ENCODE data around the gene CCDC14. TPM values are rescaled to one million over a fixed set of nuclear protein-coding genes. Genes with fewer than 3 reads are reported as not detected.
A peak's percentile ranks its signal among the peaks of the same experiment; 100 is the strongest.
"Not testable (repeated sequence)": the region's sequence is repeated elsewhere in the genome, so short reads cannot be mapped to it uniquely, and the experiment has no call there.

Gene CCDC14
- total RNA-seq, 2 donors from 2014 or later: 22.9 to 26.5 TPM

DNA sequence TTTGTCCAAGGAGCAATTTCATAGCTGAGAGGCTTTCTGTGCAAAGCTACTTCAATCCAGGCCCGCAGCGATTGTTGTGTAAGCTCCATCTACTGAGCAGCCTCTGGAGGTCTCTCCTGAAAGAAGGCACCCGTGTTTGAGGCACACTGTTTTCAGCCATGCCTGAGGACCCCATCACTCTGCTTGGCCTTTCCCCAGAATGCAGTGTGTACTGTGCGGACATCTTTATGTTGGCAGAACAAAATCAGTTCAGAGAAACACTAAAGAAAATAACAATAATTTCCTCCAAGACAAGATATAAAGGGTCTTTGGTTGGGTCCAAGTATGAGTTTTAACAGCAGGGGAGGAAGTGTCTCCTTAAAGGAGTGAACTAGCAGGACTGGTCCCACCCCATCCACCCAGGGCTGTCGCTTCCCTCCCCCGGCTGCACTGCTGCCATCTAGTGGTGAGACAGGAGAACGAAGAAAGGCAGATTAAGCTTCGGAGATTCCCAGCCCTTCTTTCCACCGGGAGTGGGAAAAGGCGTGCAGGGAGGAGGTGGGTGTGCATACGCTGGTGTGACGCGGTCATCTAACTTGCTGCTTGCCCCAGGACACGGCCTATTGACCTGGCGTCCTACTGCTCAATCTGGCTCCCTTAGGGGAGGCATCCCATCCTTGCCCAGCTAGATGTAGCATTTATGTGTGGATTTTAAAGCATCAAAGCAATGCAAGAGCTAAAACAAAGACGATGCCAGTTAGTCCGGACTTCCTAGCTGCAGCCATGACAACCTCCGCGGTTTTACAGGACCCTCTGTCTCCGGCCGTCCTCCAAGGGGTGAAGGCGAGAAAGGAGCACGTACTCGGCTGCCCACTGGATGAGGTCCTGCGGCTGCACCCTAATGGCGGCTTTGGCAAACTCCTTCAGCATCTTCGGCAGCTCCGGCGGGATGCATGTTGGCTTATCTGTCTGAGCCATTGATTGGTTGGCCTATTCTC, 18.8 kb upstream of the CCDC14 start:
- H3K36me3 Mint-ChIP-seq (ENCODE audit: low read depth); DNase-seq; H3K9me3 ChIP-seq (ENCODE audit: control insufficient read depth, low read length, poor library complexity, severe bottlenecking); H3K4me1 Mint-ChIP-seq; H3K27ac Mint-ChIP-seq: not testable (repeated sequence)
- peaks cover 54% of the 10 kb centered on the region for H3K27me3 Mint-ChIP-seq
- peak overlapping the region; percentile 41 for H3K4me3 Mint-ChIP-seq
- peak; percentile 90 for ATAC-seq

DNA sequence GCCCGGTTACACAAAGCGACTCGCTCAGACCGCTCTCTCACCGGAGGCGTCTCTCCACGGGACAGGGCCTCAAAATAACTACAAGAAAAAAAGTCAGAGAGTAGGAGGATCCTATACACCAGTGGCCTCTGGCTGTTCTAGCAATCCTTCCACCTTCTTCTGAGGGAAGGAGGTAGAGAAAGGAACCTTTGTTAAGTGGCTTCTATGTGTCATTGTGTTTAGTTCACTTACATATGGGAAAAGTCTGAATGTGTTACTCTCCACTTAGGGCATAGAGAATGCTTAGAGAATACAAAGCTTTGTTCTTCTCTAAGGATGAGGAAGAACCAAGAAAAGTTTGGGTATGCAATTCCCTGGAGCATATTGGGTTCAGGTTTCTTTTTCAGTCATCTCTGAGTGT, 15.9 kb upstream of the CCDC14 start:
- not testable (repeated sequence) for H3K27ac Mint-ChIP-seq; H3K36me3 Mint-ChIP-seq (ENCODE audit: low read depth); H3K4me1 Mint-ChIP-seq; ATAC-seq; H3K4me3 Mint-ChIP-seq; DNase-seq; H3K9me3 ChIP-seq (ENCODE audit: control insufficient read depth, low read length, poor library complexity, severe bottlenecking)
- peaks cover 51% of the 10 kb centered on the region for H3K27me3 Mint-ChIP-seq

DNA sequence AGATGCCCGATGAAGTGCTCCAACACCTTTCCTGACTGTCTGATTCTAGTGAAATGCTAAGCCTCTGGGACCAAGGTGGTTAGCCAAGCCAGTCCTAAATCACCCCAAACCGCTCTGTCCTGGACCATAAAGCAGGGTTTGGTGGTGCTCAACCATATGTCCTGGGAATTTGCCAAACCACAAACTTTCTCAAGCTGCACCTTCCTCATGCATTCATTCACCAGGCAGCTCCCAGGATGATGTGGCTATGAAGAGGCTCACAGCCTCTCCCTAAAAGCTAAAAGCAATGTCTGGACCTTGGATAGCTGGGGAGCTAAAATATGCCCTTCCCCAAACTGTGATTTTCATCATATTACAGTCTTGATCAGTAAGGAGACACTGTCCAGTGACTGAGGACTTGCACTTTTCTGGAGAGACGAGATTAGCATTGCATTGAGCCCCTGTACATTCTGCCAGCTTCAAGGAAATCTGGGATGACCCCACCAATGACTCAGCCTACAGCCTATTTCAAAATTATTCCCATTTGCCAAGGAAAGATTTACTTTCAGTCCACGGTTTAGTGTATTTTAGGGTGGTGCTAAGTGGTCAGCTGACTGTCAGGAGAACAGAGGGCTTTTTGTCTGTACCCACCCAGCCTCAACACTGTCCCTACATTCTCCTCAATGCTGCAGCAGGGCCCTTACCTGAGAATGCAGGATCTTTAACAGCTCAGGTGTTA, 15.3 kb upstream of the CCDC14 start:
- ATAC-seq: not testable (repeated sequence)

DNA sequence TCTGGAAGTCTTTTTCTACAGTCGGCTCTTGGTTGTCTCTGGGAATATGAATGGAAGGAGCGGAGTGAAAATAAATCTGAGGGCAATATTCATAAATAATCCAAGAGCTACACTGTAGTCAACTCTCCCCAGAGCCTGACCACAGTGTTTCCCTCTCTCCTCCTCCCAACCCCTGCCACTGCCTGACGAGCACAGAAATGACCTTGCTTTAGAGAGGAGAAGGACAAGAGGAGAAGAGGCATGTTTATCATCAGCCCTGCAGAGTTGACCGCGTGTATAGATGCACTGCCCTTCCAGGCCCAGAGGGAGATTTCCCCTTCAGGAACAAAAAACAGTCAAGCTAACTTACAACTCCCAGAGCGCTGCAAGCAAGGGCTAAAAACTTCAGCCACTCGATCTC, 14.0 kb upstream of the CCDC14 start:
- not testable (repeated sequence) for H3K4me1 Mint-ChIP-seq; DNase-seq; H3K9me3 ChIP-seq (ENCODE audit: control insufficient read depth, low read length, poor library complexity, severe bottlenecking); ATAC-seq; H3K36me3 Mint-ChIP-seq (ENCODE audit: low read depth); H3K27ac Mint-ChIP-seq; H3K4me3 Mint-ChIP-seq
- peaks cover 50% of the 10 kb centered on the region for H3K27me3 Mint-ChIP-seq

More for the DNA sequence above, 15.3 kb upstream of the CCDC14 start:
- peaks cover 51% of the 10 kb centered on the region for H3K27me3 Mint-ChIP-seq
- DNase-seq; H3K36me3 Mint-ChIP-seq (ENCODE audit: low read depth); H3K9me3 ChIP-seq (ENCODE audit: control insufficient read depth, low read length, poor library complexity, severe bottlenecking); H3K4me1 Mint-ChIP-seq; H3K27ac Mint-ChIP-seq; H3K4me3 Mint-ChIP-seq: not testable (repeated sequence)

DNA sequence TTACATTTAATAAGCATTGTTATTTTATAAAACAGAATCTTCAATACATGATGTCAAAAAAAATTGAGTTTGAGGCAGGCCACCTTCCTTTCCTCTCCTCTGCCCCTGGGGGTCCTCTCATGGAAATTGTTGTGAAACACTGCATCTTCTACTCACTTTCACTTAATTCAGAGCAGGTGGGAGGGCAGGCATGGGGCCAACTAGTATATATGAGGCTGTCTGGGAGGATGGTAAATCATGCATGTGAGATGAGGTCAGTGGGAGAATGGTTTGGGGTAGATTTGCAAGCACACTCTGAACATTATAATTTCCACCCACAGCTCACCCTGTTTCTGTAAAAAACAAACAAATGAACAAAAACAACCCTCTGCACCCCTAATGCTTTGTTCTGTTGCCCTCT, 10.4 kb upstream of the CCDC14 start:
- Mint-ChIP-seq H3K4me3 (no peak overlapping the region), H3K27ac (no peak overlapping the region), H3K4me1 (no peaks in the 10 kb centered on the region), H3K27me3 (peaks cover 52% of the 10 kb centered on the region), H3K36me3 (ENCODE audit: low read depth) (peaks cover 4% of the 10 kb centered on the region)
- H3K9me3 ChIP-seq (ENCODE audit: control insufficient read depth, low read length, poor library complexity, severe bottlenecking): no peaks in the 10 kb centered on the region
- ATAC-seq (no peak), DNase-seq (no peak)

DNA sequence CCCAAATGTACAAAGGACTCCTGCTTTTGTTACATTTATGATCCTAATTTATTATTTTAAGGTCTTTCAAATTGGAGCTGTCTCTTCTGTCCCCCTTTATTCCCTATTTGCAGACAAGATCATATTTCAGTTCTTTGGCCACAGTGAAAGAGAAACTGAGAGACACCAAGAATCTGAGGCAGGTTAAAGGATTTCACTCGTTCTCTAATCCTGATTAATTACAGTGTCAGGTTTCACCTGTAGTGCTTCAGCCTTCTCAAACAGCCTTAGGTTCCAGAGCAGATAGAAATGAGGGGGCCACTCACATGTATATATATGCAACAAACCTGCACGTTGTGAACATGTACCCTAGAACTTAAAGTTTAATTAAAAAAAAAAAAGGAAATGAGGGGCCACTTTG, 6.2 kb upstream of the CCDC14 start:
- ATAC-seq; DNase-seq; H3K27ac Mint-ChIP-seq; H3K4me3 Mint-ChIP-seq; H3K4me1 Mint-ChIP-seq; H3K36me3 Mint-ChIP-seq (ENCODE audit: low read depth); H3K9me3 ChIP-seq (ENCODE audit: control insufficient read depth, low read length, poor library complexity, severe bottlenecking): not testable (repeated sequence)
- peaks cover 52% of the 10 kb centered on the region for H3K27me3 Mint-ChIP-seq

DNA sequence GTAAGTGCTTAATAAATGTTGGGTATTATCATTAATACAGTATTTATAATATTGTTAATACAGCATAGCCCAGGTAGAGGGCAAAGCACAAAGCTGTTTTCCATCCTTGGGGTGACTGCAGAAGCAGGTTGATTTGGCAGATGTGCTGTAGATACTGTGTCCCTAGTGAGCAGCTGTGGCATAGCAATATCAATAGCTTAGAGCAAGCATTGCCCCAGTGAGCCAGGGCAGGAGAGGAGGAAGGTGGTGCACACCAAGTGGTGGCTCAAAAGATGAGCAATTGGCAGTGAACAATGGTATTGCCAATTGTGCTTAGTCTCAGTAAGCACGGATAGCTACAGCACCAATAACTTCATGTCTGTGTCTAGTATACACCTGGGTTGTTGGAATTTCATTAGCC, 5.8 kb upstream of the CCDC14 start:
- DNase-seq; H3K4me3 Mint-ChIP-seq; H3K27ac Mint-ChIP-seq; H3K9me3 ChIP-seq (ENCODE audit: control insufficient read depth, low read length, poor library complexity, severe bottlenecking); H3K36me3 Mint-ChIP-seq (ENCODE audit: low read depth); H3K4me1 Mint-ChIP-seq: not testable (repeated sequence)
- H3K27me3 Mint-ChIP-seq: peaks cover 47% of the 10 kb centered on the region
- ATAC-seq: peak; percentile 90

DNA sequence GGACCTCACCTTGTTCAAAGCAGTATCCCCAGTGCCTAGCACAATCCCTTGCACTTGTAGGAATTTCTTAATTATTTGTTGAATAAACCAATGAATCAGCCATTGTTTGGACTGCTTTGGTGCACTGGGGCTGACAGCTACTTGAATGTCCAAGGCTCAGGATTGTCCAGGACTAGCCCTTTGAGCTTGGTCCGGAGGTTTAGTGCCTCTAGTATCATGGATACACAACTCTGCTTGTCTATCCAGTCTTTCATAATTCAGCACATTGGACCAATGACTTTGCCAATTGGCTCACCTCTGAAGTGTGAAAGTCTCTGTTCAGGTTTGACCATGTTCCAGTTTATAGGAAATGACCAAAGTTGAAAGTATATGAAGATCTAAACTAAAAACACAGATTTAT, 3.8 kb upstream of the CCDC14 start:
- not testable (repeated sequence) for ATAC-seq; H3K4me1 Mint-ChIP-seq; H3K9me3 ChIP-seq (ENCODE audit: control insufficient read depth, low read length, poor library complexity, severe bottlenecking); H3K4me3 Mint-ChIP-seq; H3K36me3 Mint-ChIP-seq (ENCODE audit: low read depth); DNase-seq; H3K27ac Mint-ChIP-seq
- H3K27me3 Mint-ChIP-seq: peaks cover 31% of the 10 kb centered on the region

DNA sequence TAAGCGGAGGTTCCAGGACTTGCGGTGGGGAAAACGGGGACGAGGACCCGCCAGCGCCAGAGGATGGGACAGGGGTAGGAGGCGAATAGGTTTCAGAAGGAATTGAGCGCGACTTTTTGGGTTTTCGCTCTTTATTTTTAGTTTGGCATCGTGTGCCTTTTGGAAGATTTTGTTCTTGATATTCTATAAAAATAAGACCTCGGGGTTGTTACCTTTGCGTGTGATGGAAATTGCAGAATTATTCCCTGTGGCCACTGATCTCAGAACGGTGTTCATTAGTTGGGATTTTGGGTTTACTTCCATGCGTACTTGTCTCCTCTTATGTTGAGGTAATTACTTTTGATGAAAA, 453 bp upstream of the CCDC14 start:
- Mint-ChIP-seq H3K4me1 (peaks cover 7% of the 10 kb centered on the region), H3K27me3 (peaks cover 14% of the 10 kb centered on the region), H3K27ac (peak overlapping the region; percentile 94), H3K4me3 (peak overlapping the region; percentile 94), H3K36me3 (ENCODE audit: low read depth) (peaks cover 3% of the 10 kb centered on the region)
- DNase-seq (no peak), ATAC-seq (no peak)
- no peaks in the 10 kb centered on the region for H3K9me3 ChIP-seq (ENCODE audit: control insufficient read depth, low read length, poor library complexity, severe bottlenecking)

DNA sequence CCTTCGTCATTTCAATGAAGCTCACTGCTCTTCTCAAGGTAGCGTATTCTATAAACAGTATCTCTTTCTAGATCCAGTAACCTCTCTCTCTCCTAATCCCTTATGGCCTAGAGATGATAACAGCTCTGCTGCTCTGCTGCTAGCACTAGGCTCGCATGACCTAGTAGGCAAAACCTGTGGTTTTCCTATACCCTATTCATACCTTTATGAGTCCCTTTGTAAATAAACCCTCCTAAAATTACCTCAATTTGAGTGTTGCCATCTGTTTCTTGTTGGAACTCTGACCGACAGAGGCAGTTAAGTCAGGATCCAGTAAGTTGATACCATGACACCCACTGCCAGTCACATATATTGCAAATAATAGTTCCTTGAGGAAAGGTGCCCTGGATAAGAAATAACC, 7.3 kb downstream of the CCDC14 start:
- no peaks in the 10 kb centered on the region for H3K27me3 Mint-ChIP-seq
- peaks cover 3% of the 10 kb centered on the region for H3K36me3 Mint-ChIP-seq (ENCODE audit: low read depth)
- no peaks in the 10 kb centered on the region for H3K9me3 ChIP-seq (ENCODE audit: control insufficient read depth, low read length, poor library complexity, severe bottlenecking)
- DNase-seq: no peak
- no peak overlapping the region for H3K4me3 Mint-ChIP-seq
- ATAC-seq: no peak
- peaks cover 4% of the 10 kb centered on the region for H3K4me1 Mint-ChIP-seq
- H3K27ac Mint-ChIP-seq: no peak overlapping the region

DNA sequence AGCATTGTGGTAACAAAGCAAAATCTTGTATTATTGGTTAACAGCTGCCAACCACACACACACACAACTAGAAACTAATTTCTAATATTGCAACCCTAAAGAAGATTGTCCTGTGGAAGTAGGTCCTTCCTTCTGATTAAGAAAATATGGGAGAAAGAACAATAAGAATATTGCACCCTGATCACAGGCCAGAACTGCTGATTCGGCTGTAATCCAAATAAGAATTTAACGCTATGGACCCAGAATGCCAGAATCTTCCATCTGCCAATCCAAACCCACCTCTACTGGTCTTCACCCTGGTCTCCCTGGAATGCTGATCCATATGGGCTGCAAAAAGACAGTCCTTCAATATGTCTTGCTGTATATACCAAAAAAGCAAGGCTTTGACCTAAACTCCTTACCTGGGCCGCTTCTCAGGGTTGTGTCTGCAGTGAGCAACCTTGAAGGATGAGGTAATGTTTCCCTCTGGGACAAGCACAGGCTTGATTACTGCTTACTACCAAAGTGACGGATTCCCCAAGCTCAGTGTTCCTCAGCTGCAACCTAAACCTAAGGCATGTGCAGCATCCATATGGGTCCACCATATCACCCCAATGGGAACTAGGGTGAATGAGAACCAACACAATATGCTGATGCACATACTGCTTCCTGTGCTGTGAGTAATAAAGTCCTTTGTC, 8.0 kb downstream of the CCDC14 start:
- Mint-ChIP-seq H3K4me1 (peaks cover 3% of the 10 kb centered on the region), H3K27ac (no peak overlapping the region), H3K4me3 (no peak overlapping the region), H3K27me3 (no peaks in the 10 kb centered on the region), H3K36me3 (ENCODE audit: low read depth) (peaks cover 3% of the 10 kb centered on the region)
- ATAC-seq: no peak
- no peak for DNase-seq
- H3K9me3 ChIP-seq (ENCODE audit: control insufficient read depth, low read length, poor library complexity, severe bottlenecking): no peaks in the 10 kb centered on the region

DNA sequence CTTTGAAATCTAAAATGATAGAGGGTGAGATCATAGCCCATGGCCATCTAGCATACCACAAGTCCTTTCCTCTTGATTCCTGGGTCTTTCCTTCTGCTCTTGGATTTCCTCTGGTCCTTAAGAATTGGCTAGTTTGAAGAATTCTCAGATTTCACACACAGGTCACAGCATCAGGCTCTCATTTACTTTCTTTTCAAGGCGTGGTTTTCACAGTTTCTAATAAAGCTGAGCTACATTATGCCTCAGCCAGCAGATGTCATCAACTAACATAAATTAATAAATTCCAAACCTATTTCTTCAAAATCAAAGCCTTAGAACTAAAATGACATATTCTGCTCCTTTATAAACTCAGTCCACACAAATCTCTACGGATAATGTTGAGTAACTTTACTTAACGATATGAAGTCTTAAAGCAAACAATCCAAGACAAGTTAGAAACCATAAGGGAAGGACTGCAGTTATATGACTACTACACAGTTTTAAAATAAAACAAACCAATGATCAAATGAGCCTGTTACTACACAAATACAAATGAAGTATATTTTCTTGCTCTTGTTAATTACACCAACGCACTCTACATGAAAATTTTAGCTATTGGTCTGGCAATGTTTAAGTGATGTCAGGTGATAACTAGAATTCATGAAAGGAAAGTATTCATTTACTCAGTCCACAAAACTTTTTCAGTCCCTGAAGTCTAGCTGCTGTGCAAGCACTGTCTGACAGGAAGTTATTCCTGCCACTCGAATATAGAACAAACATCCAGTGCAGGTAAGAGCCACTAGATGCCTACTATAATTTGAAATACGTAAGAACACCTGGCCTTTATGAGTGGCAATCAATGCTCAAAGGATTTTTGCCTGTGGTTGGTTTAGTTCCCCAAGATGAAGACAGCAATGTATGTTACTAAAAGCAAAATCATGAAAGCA, 9.2 kb downstream of the CCDC14 start:
- H3K9me3 ChIP-seq (ENCODE audit: control insufficient read depth, low read length, poor library complexity, severe bottlenecking): no peaks in the 10 kb centered on the region
- ATAC-seq: no peak
- no peaks in the 10 kb centered on the region for H3K27me3 Mint-ChIP-seq
- no peak overlapping the region for H3K27ac Mint-ChIP-seq
- peaks cover 3% of the 10 kb centered on the region for H3K4me1 Mint-ChIP-seq
- no peak for DNase-seq
- peaks cover 4% of the 10 kb centered on the region for H3K36me3 Mint-ChIP-seq (ENCODE audit: low read depth)
- H3K4me3 Mint-ChIP-seq: no peak overlapping the region
